HCT116 (cell line): ENCODE data around the gene SLC11A1. TPM values are rescaled to one million over a fixed set of nuclear protein-coding genes. Genes with fewer than 3 reads are reported as not detected.

ENCODE experiments used
- ATAC-seq: fragments of 200-7000 bp; cut with Tn5 transposase; 2 replicates; pipeline ENCODE4 v1.9.1; 2020; ENCODE audit warnings: mild to moderate bottlenecking, moderate library complexity
- BruUV-seq: library from RNA; stranded (reverse); fragments of 400-500 nt; replicated peaks from 2 replicates; lab custom pipeline; 2021; lab: Mats Ljungman, UMichigan
- CTCF ChIA-PET: fragments of 300-600 bp; sonication (Branson Sonifier 250); formaldehyde crosslinking; loops from one replicate; lab custom pipeline; 2021; ENCODE audit warnings: antibody characterized with exemption; lab: Charles Lee
- POLR2A ChIA-PET: fragments of 300-600, 350-600 bp; sonication (Branson Sonifier 250); formaldehyde crosslinking; loops from one replicate; lab custom pipeline; 2021; ENCODE audit warnings: antibody characterized with exemption; lab: Charles Lee
- RAD21 ChIA-PET, 2 experiments: fragments of 300-600 bp; sonication (Branson Sonifier 250); formaldehyde crosslinking; loops; one replicate each; lab custom pipeline; 2023; ENCODE audit warnings: low total read pairs in 2 of 2; ENCODE audit not compliant: uncharacterized antibody in 2 of 2, unreplicated experiment in 2 of 2, low non-redundant PET in 1 of 2; lab: Charles Lee
- DNase-seq: peaks from one replicate; pipeline ENCODE4 v3.0.0-alpha.2; 2010; ENCODE audit warnings: low read depth, low spot score
- H2AFZ ChIP-seq: fragments of 200-600 bp; shearing (Covaris generic), sonication (generic); 2 replicates; pipeline ENCODE4 v1.6.1; 2017; ENCODE audit warnings: low read depth, mixed run types, mixed read lengths, antibody characterized with exemption, low read length; ENCODE audit not compliant: poor library complexity, severe bottlenecking
- H3K27ac ChIP-seq: 2 replicates; pipeline ENCODE4 v1.5.1; 2012; ENCODE audit warnings: low read depth, low read length
- H3K27me3 ChIP-seq: fragments of 200-600 bp; sonication (generic); 2 replicates; pipeline ENCODE4 v1.6.1; 2016; ENCODE audit warnings: mixed run types, low read length, mixed read lengths; ENCODE audit not compliant: insufficient read depth
- H3K36me3 ChIP-seq, 2 experiments: fragments of 200-500 bp in 1 of 2; fragments of 200-600 bp in 1 of 2; sonication (Bioruptor generic) in 1 of 2; sonication (generic) in 1 of 2; 2 replicates each; pipeline versions ENCODE4 v1.5.1 to v1.6.1; 2014 to 2016; ENCODE audit warnings: low read length in 2 of 2, inconsistent platforms in 1 of 2, mixed read lengths in 1 of 2, mixed run types in 1 of 2; ENCODE audit not compliant: insufficient read depth in 2 of 2, control insufficient read depth in 1 of 2
- H3K4me1 ChIP-seq, 2 experiments: fragments of 200-600 bp in 1 of 2; sonication (generic) in 1 of 2; 2 replicates each; pipeline versions ENCODE4 v1.5.1 to v1.6.1; 2012 to 2017; ENCODE audit warnings: low read length in 2 of 2, inconsistent platforms in 1 of 2, mild to moderate bottlenecking in 1 of 2, mixed read lengths in 1 of 2, mixed run types in 1 of 2, moderate library complexity in 1 of 2; ENCODE audit not compliant: insufficient read depth in 2 of 2, control insufficient read depth in 1 of 2
- H3K4me2 ChIP-seq: fragments of 200-600 bp; sonication (generic); 2 replicates; pipeline ENCODE4 v1.6.1; 2017; ENCODE audit warnings: mixed run types, low read length, mixed read lengths
- H3K4me3 ChIP-seq, 2 experiments: fragments of 200-600 bp in 1 of 2; sonication (generic) in 1 of 2; replicated peaks in 1 of 2; 2 replicates each; pipeline ENCODE4 v1.5.1; 2011 to 2016; ENCODE audit warnings: low read length in 2 of 2, control low read depth in 1 of 2, low read depth in 1 of 2, mild to moderate bottlenecking in 1 of 2, mixed read lengths in 1 of 2, mixed run types in 1 of 2
- H3K79me2 ChIP-seq: fragments of 200-600 bp; sonication (generic); 2 replicates; pipeline ENCODE4 v1.6.1; 2017; ENCODE audit warnings: mild to moderate bottlenecking, mixed run types, low read length, moderate library complexity, mixed read lengths; ENCODE audit not compliant: insufficient read depth
- H3K9ac ChIP-seq: fragments of 200-600 bp; sonication (generic); 2 replicates; pipeline ENCODE4 v1.6.1; 2016; ENCODE audit warnings: low read length, mixed read lengths
- H3K9me2 ChIP-seq: fragments of 200-600 bp; sonication (generic), shearing (Covaris generic); 2 replicates; pipeline ENCODE4 v1.6.1; 2017; ENCODE audit warnings: mixed run types, mild to moderate bottlenecking, moderate library complexity; ENCODE audit not compliant: insufficient read depth
- H3K9me3 ChIP-seq, 2 experiments: fragments of 200-500 bp in 1 of 2; fragments of 200-600 bp in 1 of 2; sonication (Bioruptor generic) in 1 of 2; sonication (generic) in 1 of 2; 2 replicates each; pipeline ENCODE4 v1.6.1; 2014 to 2017; ENCODE audit warnings: low read length in 2 of 2, mixed read lengths in 2 of 2, inconsistent platforms in 1 of 2, low read depth in 1 of 2, mild to moderate bottlenecking in 1 of 2, mixed run types in 1 of 2, moderate library complexity in 1 of 2; ENCODE audit not compliant: control insufficient read depth in 1 of 2, insufficient read depth in 1 of 2
- H4K20me1 ChIP-seq: fragments of 200-600 bp; sonication (generic), shearing (Covaris generic); 2 replicates; pipeline ENCODE4 v1.6.1; 2017; ENCODE audit warnings: mixed run types, mild to moderate bottlenecking, moderate library complexity; ENCODE audit not compliant: insufficient read depth
- CBX3 ChIP-seq: IDR thresholded peaks from 2 replicates; pipeline ENCODE4 v1.6.1; 2012; ENCODE audit warnings: low read depth
- EGR1 ChIP-seq: IDR thresholded peaks from 2 replicates; pipeline ENCODE4 v1.6.1; 2012; ENCODE audit warnings: low read depth
- ELF1 ChIP-seq: IDR thresholded peaks from 2 replicates; pipeline ENCODE4 v1.6.1; 2012; ENCODE audit warnings: low read depth, borderline replicate concordance
- RAD21 ChIP-seq: IDR thresholded peaks from 2 replicates; pipeline ENCODE4 v1.6.1; 2012; ENCODE audit warnings: low read depth, mild to moderate bottlenecking
- SIN3A ChIP-seq: IDR thresholded peaks from 2 replicates; pipeline ENCODE4 v1.6.1; 2012; ENCODE audit warnings: low read depth
- SRF ChIP-seq: IDR thresholded peaks from 2 replicates; pipeline ENCODE4 v1.6.1; 2012; ENCODE audit warnings: low read depth
- TCF7L2 ChIP-seq: IDR thresholded peaks from 2 replicates; pipeline ENCODE4 v1.7.0; 2011; ENCODE audit warnings: borderline replicate concordance, inconsistent platforms; ENCODE audit not compliant: insufficient read depth, insufficient read length; ENCODE audit errors: extremely low read depth
- ZFX ChIP-seq: fragments of 450-650 bp; IDR thresholded peaks from 2 replicates; pipeline ENCODE4 v1.6.1; 2017
- intact Hi-C: fragments of 100-400 bp; cut with micrococcal nuclease; formaldehyde crosslinking; loops from 2 replicates; pipeline ENCODE4 v1.10.0; 2022
- total RNA-seq: library from RNA; stranded (reverse); gene quantifications from one replicate; pipeline ENCODE4 v1.2.1, GENCODE V29; 2021; ENCODE audit not compliant: unreplicated experiment
- TF ChIP-seq, protein P1 (sequence below): IDR thresholded peaks from 2 replicates; pipeline ENCODE4 v1.6.1; 2012
- TF ChIP-seq, protein P2 (sequence below): IDR thresholded peaks from 2 replicates; pipeline ENCODE4 v1.6.1; 2011; ENCODE audit warnings: mild to moderate bottlenecking, low read length, moderate library complexity; ENCODE audit not compliant: insufficient replicate concordance; ENCODE audit errors: extremely low read depth

The SLC11A1 gene
- total RNA-seq, 1 experiment from 2014 or later: 0.42 TPM

DNA sequence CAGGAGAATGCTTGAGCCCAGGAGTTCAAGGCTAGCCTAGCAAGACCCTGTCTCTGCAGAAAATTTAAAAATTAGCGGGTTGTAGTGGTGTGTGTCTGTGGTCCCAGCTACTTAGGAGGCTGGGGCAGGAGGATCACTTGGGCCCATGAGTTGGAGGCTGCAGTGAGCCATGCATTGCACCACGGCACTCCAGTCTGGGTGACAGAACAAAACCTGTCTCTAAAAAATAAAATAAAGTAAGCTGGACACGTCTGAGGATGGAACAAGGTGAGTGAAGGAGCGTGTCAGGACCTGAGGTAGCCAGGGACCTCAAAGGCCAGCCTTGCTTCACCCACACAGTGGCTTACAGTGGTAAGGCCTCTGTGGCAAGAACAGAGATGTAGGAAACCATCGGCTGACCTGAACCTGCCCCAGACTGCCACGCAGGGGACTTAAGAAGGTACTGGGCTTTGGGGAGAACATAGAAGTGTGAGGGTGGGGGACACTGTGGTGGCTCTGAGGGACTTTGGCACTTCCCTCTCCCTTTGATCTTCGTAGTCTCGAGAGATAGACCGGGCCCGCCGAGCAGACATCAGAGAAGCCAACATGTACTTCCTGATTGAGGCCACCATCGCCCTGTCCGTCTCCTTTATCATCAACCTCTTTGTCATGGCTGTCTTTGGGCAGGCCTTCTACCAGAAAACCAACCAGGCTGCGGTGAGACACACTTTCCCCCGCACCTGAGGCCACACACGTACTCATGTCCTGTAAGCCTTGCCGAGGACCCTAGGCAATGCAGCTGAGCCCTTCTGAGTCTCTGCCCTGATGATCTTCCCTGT is 7.5 kb downstream of the SLC11A1 start:
- peaks cover 5 to 10% of the 10 kb centered on the region in 2 experiments; a peak in 3 of 4 replicates for H3K4me1 ChIP-seq
- ChIA-PET RAD21 (no interaction called here), CTCF (no interaction called here), POLR2A (no interaction called here)
- H2AFZ ChIP-seq: no peak overlapping the region
- H3K9ac ChIP-seq: no peak overlapping the region
- no peaks in the 10 kb centered on the region for H3K79me2 ChIP-seq
- H3K4me2 ChIP-seq: no peak overlapping the region
- ATAC-seq (no peak), DNase-seq (no peak)
- H3K9me3 ChIP-seq: no peaks in the 10 kb centered on the region
- BruUV-seq: no TSS peak
- no peaks in the 10 kb centered on the region for H3K36me3 ChIP-seq
- intact Hi-C loops: no loop called here
- H4K20me1 ChIP-seq: no peaks in the 10 kb centered on the region
- H3K4me3 ChIP-seq: no peak overlapping the region
- H3K9me2 ChIP-seq: no peaks in the 10 kb centered on the region
- H3K27ac ChIP-seq: no peak overlapping the region
- no peak for TF ChIP-seq CBX3
- TF ChIP-seq, protein P1, sequence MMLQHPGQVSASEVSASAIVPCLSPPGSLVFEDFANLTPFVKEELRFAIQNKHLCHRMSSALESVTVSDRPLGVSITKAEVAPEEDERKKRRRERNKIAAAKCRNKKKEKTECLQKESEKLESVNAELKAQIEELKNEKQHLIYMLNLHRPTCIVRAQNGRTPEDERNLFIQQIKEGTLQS: no peak
- TF ChIP-seq TCF7L2: no peak
- TF ChIP-seq, protein P2, sequence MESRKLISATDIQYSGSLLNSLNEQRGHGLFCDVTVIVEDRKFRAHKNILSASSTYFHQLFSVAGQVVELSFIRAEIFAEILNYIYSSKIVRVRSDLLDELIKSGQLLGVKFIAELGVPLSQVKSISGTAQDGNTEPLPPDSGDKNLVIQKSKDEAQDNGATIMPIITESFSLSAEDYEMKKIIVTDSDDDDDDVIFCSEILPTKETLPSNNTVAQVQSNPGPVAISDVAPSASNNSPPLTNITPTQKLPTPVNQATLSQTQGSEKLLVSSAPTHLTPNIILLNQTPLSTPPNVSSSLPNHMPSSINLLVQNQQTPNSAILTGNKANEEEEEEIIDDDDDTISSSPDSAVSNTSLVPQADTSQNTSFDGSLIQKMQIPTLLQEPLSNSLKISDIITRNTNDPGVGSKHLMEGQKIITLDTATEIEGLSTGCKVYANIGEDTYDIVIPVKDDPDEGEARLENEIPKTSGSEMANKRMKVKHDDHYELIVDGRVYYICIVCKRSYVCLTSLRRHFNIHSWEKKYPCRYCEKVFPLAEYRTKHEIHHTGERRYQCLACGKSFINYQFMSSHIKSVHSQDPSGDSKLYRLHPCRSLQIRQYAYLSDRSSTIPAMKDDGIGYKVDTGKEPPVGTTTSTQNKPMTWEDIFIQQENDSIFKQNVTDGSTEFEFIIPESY: no peak
- no peak for TF ChIP-seq ZFX
- no peak for TF ChIP-seq RAD21
- TF ChIP-seq SIN3A: no peak
- TF ChIP-seq EGR1: no peak
- TF ChIP-seq SRF: no peak
- no peak for TF ChIP-seq ELF1
- H3K27me3 ChIP-seq: no peaks in the 10 kb centered on the region
